Subcutaneous adipose tissue (tissue), 4 donors: Measurements from ENCODE around the gene RAPGEF4. TPM values are rescaled to one million over a fixed set of nuclear protein-coding genes. Genes with fewer than 3 reads are reported as not detected.

ENCODE experiments used
- small RNA-seq: library from RNA; depleted of rRNA; stranded (forward); fragments of <200 nt; gene quantifications from one replicate; pipeline ENCODE3, GENCODE V24; 2016
- total RNA-seq, 4 donors: library from RNA; depleted of rRNA; stranded (reverse); fragments of >200 nt; gene quantifications; one replicate each; pipeline ENCODE4 v1.1.0, GENCODE V29; 2016
- TF ChIP-seq, protein P1 (sequence below): fragments of 450-650 bp; IDR thresholded peaks from one replicate; pipeline ENCODE4 v1.5.1; 2016; ENCODE audit warnings: low read depth, mild to moderate bottlenecking, control low read depth, antibody characterized with exemption, moderate library complexity

Gene RAPGEF4
- total RNA-seq, 4 donors from 2014 or later = 7.0 to 15.0 (median 11.2) TPM

DNA sequence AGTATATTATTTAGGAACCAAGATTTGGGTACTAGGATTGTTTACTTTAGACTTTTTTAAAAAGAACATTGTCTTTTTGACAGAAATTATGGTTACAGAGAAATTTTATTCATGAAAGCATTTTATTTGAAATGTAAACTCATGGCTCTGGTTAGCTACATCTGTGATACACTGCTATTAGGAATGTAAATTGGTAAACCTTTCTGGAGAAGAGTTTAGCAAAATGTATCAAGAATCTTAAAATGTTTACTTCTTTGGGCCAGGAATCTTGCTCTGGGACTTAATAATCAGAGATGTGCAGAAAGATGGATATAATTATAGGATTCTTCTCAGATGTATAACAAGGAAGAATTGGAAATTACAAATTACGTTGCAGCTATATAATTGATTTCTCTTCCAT lies 359.7 kb downstream of the RAPGEF4 start:
- TF ChIP-seq, protein P1, sequence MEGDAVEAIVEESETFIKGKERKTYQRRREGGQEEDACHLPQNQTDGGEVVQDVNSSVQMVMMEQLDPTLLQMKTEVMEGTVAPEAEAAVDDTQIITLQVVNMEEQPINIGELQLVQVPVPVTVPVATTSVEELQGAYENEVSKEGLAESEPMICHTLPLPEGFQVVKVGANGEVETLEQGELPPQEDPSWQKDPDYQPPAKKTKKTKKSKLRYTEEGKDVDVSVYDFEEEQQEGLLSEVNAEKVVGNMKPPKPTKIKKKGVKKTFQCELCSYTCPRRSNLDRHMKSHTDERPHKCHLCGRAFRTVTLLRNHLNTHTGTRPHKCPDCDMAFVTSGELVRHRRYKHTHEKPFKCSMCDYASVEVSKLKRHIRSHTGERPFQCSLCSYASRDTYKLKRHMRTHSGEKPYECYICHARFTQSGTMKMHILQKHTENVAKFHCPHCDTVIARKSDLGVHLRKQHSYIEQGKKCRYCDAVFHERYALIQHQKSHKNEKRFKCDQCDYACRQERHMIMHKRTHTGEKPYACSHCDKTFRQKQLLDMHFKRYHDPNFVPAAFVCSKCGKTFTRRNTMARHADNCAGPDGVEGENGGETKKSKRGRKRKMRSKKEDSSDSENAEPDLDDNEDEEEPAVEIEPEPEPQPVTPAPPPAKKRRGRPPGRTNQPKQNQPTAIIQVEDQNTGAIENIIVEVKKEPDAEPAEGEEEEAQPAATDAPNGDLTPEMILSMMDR = no peak

DNA sequence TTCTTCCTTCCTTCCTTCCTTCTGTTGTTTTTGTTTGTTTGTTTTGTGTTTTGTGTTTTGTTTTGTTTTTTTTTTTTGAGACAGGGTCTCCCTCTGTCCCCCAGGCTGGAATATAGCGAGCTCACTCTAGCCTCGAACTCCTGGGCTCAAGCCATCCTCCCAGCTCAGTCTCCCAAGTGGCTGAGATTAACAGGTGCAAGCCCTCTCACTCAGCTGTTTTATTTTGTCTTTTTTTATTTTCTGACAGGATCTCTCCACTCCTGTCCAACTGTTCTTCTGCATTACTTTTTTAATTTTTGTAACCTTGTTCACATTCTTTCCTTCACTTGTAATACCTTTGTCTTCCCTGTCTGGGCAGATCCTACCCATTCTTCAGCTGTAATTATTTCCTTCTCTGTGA lies 363.6 kb downstream of the RAPGEF4 start:
- TF ChIP-seq, protein P1 = no peak

DNA sequence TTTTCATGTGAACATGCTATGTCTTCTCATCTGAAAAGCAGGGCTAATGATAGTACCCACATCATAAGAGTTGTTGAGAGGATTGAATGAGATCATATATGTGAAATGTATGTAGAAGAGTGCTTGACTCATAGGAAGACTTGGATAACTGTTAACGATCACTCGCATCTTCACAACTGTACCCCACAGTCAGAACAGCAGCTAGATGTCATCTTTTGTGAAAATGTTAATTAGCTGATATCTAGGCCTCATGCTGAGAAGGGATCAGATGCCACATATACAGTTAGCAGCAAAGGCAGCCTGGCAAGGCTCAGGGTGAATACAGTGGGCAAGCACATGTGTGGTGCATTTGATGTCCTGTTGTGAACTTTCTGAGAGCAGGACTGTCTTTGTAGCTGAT lies 364.2 kb downstream of the RAPGEF4 start:
- TF ChIP-seq, protein P1 = no peak

DNA sequence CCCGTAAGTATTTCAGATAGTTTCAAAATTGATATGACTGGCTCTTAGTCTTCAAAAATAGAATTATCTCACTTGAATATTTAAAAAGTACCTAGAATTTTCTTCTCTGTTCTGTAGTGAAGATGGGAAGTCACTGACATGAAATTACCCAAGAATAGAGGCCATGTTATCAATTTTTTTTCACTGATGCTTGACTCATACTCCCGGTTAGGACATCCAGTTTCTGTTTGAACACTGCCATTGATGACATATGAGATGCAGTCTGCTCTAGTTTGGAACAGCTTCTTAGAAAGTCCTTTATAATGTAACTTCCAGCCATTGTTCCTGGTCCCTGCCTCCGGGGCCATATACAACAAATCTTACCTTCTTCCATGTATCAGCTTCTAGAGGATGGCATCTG lies 366.0 kb downstream of the RAPGEF4 start:
- TF ChIP-seq, protein P1 = no peak

Small RNA genes within 50 kb of the gene (small RNA-seq; reads per million reads assigned to genes)
- gene RF01210 = not detected

Other genes starting within 250 kb of the RAPGEF4 start
- gene PDK1, start 179.8 kb upstream of the RAPGEF4 start, total RNA-seq = 10 to 100 TPM; 13.2 to 32.6 (median 18.1) TPM